Left ventricle myocardium inferior (tissue), 1 donor: ENCODE results near the gene MAPK10. TPM values are rescaled to one million over a fixed set of nuclear protein-coding genes. Genes with fewer than 3 reads are reported as not detected.

Experiments used
- DNase-seq: peaks from one replicate; pipeline ENCODE4 v3.0.0-alpha.2; 2020
- H3K27ac ChIP-seq: fragments of 200-600 bp; replicated peaks from 2 replicates; pipeline ENCODE4 v1.8.0; 2021
- H3K27me3 ChIP-seq: fragments of 200-600 bp; 2 replicates; pipeline ENCODE4 v1.8.0; 2021; ENCODE audit warnings: low read depth
- H3K36me3 ChIP-seq: fragments of 200-600 bp; 2 replicates; pipeline ENCODE4 v1.8.0; 2021
- H3K4me1 ChIP-seq: fragments of 200-600 bp; 2 replicates; pipeline ENCODE4 v1.8.0; 2021
- H3K4me3 ChIP-seq: fragments of 200-600 bp; 2 replicates; pipeline ENCODE4 v1.8.0; 2021; ENCODE audit warnings: mild to moderate bottlenecking, moderate library complexity
- H3K9me3 ChIP-seq: fragments of 200-600 bp; replicated peaks from 2 replicates; pipeline ENCODE4 v1.8.0; 2021
- CTCF ChIP-seq: fragments of 200-600 bp; IDR thresholded peaks from 2 replicates; pipeline ENCODE4 v1.8.0; 2021; ENCODE audit warnings: antibody characterized with exemption, mild to moderate bottlenecking, borderline replicate concordance
- intact Hi-C: fragments of 100-400 bp; cut with micrococcal nuclease; formaldehyde crosslinking; loops from one replicate; pipeline ENCODE4 v1.11.0; 2022
- total RNA-seq: library from RNA; stranded (reverse); fragmentation: NEBNext Ultra II Directional; extraction: Animal tissue kit (Norgen Biotek cat#: 25700); gene quantifications from one replicate; pipeline ENCODE4 v1.2.1, GENCODE V29; 2021
- donor health status: DM: no; HTN: yes; CAD: no; lungs with severe emphysema.

Gene MAPK10
- total RNA-seq, 1 donor from 2014 or later = 4.0 TPM

DNA sequence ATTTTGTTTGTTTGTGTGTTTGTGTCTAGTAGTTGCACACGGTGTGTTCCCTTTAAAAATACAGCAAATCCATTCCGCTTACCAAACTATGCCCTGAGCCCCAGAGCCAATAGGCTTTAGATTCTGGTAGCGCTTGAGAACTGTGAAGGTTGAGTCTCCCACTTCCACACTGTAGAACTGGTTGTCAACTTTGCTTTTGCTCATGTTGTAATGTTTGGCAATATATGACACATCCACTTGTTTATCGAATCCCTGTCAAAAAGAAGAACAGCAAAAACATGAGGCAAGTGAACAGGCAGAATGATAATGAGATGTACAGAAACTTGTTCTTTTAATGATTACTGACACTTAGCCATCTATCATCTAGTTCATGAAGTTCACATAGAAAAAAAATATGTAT lies 200.6 kb downstream of the MAPK10 start:
- no peak for TF ChIP-seq CTCF
- Histone ChIP-seq H3K36me3 (no peaks in the 10 kb centered on the region), H3K4me3 (no peak overlapping the region), H3K27ac (no peak overlapping the region), H3K9me3 (no peaks in the 10 kb centered on the region), H3K4me1 (no peaks in the 10 kb centered on the region), H3K27me3 (no peaks in the 10 kb centered on the region)
- no peak for DNase-seq
- intact Hi-C loops = no loop called here

- Histone ChIP-seq H3K27ac (no peak overlapping the region), H3K27me3 (no peaks in the 10 kb centered on the region), H3K4me1 (no peaks in the 10 kb centered on the region), H3K9me3 (no peaks in the 10 kb centered on the region), H3K4me3 (no peak overlapping the region), H3K36me3 (no peaks in the 10 kb centered on the region)
- intact Hi-C loops = no loop called here
- no peak for DNase-seq
- no peak for TF ChIP-seq CTCF
Measured at GRCh38 chr4:86156531-86156930, 203.3 kb downstream of the MAPK10 start.

DNA sequence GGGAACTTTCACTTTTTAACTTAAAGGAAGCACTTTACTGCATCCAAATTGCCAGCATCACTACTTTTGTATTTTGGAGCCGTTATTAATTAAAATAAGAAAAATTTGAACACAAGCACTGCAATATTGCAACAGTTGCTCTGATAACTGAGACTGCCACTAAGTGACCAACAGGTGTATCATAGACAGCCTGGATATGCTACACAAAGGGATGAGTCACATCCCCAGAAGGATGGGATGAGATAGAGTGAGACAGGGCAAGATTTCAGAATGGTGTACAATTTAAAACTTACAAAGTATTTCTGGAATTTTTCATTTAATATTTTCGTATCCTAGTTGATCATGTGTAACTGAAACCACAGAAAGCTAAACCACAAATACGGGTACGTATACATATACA lies 204.1 kb downstream of the MAPK10 start:
- Histone ChIP-seq H3K27me3 (no peaks in the 10 kb centered on the region), H3K27ac (no peak overlapping the region), H3K9me3 (no peaks in the 10 kb centered on the region), H3K4me1 (no peaks in the 10 kb centered on the region), H3K36me3 (no peaks in the 10 kb centered on the region), H3K4me3 (no peak overlapping the region)
- intact Hi-C loops = no loop called here
- no peak for DNase-seq
- TF ChIP-seq CTCF = no peak

DNA sequence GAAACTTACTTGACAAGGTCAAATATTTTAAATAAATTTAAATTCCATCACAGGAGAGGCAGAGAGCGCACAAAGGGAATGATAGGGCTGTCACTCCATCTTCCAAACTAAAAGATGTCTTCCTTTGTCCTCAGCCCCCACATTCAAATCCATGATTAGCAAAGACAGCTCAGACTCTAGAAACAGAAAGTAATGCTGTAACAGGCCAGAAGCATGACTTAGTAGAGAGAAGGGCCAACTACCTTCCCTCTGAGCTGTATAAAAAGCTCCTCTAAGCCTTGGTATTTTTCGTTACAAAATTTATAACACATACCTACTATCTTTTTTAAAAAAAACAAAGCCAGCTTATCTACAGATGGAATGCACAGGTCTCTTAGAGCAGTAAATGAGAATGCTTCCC lies 207.4 kb downstream of the MAPK10 start:
- no peaks in the 10 kb centered on the region for H3K27me3 ChIP-seq
- H3K4me3 ChIP-seq = no peak overlapping the region
- TF ChIP-seq CTCF = no peak
- no peak overlapping the region for H3K27ac ChIP-seq
- no peaks in the 10 kb centered on the region for H3K36me3 ChIP-seq
- H3K9me3 ChIP-seq = no peaks in the 10 kb centered on the region
- no peak for DNase-seq
- H3K4me1 ChIP-seq = no peaks in the 10 kb centered on the region
- intact Hi-C loops = no loop called here

GRCh38 chr4:86151196-86151595 lies 208.7 kb downstream of the MAPK10 start:
- Histone ChIP-seq H3K36me3 (no peaks in the 10 kb centered on the region), H3K4me3 (no peak overlapping the region), H3K27me3 (no peaks in the 10 kb centered on the region), H3K27ac (no peak overlapping the region), H3K9me3 (no peaks in the 10 kb centered on the region), H3K4me1 (no peaks in the 10 kb centered on the region)
- intact Hi-C loops = no loop called here
- no peak for DNase-seq
- TF ChIP-seq CTCF = no peak

- H3K9me3 ChIP-seq = peaks cover 9% of the 10 kb centered on the region
- intact Hi-C loops = no loop called here
- no peak overlapping the region for H3K27ac ChIP-seq
- no peak overlapping the region for H3K4me3 ChIP-seq
- H3K36me3 ChIP-seq = no peaks in the 10 kb centered on the region
- no peaks in the 10 kb centered on the region for H3K4me1 ChIP-seq
- H3K27me3 ChIP-seq = no peaks in the 10 kb centered on the region
- TF ChIP-seq CTCF = no peak
- DNase-seq = no peak
Measured at GRCh38 chr4:86141161-86141560, 218.7 kb downstream of the MAPK10 start.
